Left colon (tissue), 2 donors: ENCODE results near the gene AGAP2. TPM values are rescaled to one million over a fixed set of nuclear protein-coding genes. Genes with fewer than 3 reads are reported as not detected.

ENCODE experiments used
- ATAC-seq: fragments of 200-7000 bp; cut with Tn5 transposase; one replicate; pipeline ENCODE4 v1.9.1; 2020; ENCODE audit warnings: mild to moderate bottlenecking, moderate library complexity
- DNase-seq, 2 donors: peaks; one replicate each; pipeline ENCODE4 v3.0.0-alpha.2; 2020
- intact Hi-C, 2 donors: fragments of 100-400 bp; cut with DNase I in 1 of 2; cut with micrococcal nuclease in 1 of 2; formaldehyde crosslinking; loops; one replicate each; pipeline versions ENCODE4 v1.11.2 to v1.14.0; 2022; cut with DNase I, micrococcal nuclease
- total RNA-seq, 2 donors: library from RNA; stranded (reverse); fragmentation: NEBNext Ultra II Directional; extraction: Animal tissue kit (Norgen Biotek cat#: 25700); gene quantifications; one replicate each; pipeline ENCODE4 v1.2.1, GENCODE V29; 2021
- donor health status: DM: no; HTN: no; CAD: no.
- donor health status: DM: yes; HTN: yes; CAD: no.

The AGAP2 gene
- total RNA-seq, 2 donors from 2014 or later = 0.92 to 1.5 TPM

DNA sequence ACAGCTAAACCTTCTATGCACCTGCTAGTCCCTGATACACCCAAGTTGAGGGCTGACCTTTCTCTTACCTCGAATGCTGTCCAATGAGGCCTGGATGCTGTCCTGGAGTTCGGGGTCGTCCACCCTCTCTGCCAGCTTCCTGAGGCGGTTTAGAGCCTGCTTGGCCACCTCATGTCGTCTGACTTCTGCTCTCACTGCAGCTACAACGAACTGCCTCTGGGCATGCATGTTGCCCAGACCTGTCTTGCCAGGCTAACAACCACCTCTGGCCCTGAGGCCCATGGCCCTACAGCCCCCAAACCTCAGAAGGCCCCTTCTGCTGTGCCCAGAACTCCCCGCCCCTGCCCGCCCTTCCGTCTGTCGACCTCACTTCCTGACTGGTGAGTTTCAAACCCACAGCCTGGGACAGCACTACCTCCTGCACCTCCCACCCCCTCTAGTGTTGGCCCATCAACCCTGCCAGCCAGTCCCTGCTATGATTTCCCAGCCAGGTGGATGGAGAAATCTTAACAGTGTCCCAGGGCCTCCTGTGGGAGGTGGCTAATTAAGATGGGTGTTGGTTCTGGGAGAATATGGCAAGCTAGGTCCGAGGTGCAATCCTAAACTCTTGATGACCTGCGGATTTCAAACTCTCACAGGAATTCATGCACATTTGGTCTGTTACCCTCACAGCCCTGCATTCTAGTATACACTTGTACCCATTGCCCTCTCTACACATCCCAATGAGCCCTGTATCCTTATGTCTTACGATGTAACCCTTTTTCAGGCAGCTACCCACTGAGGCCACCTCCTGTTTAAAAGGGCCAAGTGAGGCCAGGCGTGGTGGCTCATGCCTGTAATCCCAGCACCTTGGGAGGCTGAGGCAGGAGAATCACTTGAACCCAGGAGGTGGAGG lies 3.5 kb upstream of the AGAP2 start:
- intact Hi-C loops = no loop called here
- DNase-seq (peak; percentile 60 to 65), ATAC-seq (no peak)

DNA sequence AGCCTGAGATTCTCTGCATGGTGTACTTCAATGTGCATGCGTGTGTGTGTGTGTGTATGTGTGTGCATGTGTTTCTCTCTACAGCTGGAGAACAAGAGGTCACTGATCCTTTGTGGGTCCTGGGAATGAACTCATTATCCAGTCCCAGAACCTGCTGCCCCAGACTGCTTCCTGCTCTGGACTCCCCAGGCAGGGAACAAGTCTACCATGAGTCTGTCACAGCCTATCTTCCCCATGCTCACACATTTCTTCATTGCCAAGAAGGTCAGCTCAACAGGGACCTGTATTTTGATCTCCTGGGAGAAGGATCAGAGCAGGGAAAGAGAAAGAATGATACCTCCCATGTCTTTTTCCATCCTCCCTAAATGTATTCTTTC lies 2.9 kb upstream of the AGAP2 start:
- ATAC-seq = no peak
- no peak for DNase-seq
- intact Hi-C loops = no loop called here

DNA sequence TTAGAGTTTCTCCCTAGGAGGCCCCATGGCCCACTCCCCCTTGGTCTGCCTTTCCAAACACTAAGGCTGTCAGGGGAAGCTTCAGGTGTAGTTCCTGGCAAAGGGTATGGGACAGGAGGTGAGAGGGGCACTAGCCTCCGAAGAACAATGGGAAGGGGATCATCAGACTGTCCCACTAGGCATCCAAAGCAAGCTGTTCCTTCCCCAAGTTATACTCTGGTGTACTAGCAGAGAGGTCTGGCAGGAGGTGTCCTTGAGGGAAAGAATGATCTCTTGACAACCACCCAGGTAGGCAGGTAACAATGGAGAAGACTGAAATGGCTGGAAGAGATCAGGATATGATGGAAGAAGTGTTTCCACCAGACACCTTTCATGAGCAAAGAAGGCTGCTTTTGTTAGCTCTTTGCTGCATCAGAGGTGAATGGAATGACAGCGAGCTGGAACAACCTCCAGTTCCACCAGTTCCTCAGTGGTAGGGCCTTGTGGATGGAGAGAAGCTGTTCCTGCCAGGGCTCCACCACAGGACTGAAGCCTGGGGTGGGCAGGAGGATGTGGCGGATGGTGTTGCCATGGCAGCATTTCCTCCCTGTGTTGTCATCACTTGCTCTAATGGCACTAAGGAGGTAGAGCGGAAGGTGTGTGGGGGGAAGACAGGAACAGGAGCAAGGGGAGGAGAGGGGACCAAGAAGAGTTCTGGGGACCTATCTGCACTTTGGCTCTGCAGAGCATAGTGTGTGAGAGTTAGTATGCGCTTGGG lies 2.3 kb upstream of the AGAP2 start:
- no peak for ATAC-seq
- peak in 1 of 2 donors; percentile 49 for DNase-seq
- intact Hi-C loops = no loop called here

DNA sequence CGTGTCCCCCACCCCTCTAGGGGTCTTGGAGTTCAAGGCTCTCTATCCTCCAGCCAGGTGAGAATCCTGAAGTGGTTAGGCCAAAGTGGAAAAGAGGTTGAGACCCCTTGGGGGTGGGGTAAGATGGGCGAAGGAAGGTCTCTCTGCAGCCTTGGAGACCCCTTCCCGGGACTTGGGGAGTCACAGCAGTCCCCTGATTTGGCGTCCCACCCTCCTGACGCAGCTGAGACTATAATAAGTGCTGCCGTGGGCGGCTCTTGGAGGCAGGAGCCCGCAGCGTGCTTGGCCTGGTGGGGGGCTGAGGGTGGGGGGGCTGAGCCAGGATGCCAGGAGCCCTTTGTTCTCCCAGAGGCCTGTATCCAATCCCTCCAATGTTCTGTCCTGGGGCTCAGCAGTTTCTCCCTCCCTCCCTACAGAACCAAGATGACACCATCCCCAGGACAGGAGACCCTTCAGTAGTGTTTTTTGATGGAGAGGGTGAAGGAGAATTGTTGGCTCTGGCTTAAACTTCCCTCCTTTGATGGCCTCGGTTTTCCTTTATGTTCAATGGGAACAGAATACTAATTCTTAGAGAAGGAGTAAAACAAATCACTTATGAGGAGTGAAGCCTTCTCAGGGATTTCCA lies 1.5 kb upstream of the AGAP2 start:
- intact Hi-C loops = no loop called here

DNA sequence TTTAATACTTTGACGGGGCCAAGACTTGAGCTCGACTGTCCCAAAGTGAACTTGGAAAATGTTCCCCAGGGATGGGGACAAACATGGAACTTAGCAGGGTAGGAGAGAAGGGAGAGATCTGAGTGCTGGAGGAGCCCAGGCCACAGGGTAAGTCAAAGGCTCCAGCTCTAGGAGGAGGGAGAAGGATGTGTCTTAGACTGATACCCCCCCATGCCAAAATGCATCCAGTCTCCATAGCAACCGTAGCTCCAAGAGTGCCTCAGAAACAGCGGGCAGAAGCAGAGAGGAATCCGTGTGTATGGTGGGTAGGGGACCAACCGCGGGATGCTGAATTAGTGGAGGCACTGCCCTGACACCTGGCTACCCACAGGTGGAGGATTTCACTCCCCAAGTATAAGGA lies 845 bp upstream of the AGAP2 start:
- ATAC-seq (no peak), DNase-seq (no peak)
- intact Hi-C loops = no loop called here

More for the DNA sequence above, 1.5 kb upstream of the AGAP2 start:
- ATAC-seq (no peak), DNase-seq (no peak)

DNA sequence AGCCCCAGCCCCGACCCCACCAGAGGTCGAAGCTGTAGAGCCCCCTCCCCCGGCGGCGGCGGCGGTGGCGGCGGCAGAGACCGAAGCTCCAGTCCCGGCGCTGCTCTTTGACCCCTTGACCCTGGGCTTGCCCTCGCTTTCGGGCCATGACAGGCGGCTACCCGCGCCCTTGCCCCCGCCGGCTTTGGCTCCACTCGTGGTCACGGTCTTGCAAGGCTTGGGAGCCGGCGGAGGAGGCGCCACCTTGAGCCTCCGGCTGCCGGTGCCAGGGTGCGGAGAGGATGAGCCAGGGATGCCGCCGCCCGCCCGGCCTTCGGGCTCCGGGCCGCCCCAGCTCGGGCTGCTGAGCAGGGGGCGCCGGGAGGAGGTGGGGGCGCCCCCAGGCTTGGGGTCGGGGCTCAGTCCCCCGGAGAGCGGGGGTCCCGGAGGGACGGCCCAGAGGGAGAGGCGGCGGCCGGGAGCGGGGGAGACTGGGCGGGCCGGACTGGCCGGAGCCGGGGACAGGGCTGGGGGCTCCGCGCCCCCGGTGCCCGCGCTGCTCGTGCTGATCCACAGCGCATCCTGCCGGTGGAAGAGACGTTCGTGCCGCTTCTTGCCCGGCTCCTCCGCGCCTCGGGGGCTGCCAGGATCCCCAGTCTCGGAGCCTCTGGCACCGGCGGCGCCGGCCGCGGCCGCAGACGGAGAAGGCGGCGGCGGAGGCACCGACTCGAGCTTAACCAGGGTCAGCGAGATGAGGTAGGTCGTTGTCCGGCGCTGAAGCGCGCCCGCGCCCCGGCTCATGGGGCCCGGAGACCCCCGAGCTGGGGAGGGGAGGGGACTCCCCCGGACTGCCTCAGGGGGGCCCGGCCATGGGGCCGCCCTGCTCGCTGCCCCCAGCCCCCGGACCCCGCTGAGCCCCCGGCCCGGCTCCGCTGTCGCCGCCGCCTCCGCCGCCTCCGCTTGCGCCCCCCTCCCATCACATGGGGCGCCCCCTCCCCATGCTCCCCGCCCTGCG lies 778 bp downstream of the AGAP2 start:
- ATAC-seq = no peak
- DNase-seq = no peak
- intact Hi-C loops = no loop called here

DNA sequence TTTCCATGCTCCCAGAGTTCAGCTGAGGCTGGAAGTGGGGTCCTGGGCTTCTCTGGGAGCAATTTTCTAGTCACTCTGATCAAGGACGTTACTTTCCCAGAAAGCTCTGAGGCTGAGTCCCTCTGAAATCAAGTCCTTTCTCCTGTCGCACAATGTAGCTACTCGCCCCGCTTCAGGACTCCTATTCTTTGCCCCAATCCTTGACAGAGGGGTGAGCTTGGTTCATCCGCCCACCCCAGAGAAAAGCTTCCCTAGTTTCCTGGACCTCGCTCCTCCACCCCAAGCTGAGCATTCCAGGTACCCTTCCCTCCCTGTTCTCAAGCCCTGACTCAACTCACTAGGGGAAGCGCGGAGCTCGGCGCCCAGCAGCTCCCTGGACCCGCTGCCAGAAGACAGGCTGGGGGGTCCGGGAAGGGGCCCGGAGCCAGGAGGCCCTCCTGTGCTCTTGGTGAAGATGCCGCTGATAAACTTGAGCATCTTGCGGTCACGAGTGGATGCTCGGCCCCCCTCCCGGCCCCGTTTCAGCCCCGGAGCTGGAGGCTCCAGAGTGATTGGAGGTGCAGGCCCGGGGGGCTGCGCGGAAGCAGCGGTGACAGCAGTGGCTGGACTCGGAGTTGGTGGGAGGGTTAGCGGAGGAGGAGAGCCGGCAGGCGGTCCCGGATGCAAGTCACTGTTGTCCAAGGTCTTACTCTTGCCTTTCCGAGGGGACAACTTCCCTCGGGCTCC lies 1.6 kb downstream of the AGAP2 start:
- intact Hi-C loops = no loop called here
- ATAC-seq (no peak), DNase-seq (no peak)

DNA sequence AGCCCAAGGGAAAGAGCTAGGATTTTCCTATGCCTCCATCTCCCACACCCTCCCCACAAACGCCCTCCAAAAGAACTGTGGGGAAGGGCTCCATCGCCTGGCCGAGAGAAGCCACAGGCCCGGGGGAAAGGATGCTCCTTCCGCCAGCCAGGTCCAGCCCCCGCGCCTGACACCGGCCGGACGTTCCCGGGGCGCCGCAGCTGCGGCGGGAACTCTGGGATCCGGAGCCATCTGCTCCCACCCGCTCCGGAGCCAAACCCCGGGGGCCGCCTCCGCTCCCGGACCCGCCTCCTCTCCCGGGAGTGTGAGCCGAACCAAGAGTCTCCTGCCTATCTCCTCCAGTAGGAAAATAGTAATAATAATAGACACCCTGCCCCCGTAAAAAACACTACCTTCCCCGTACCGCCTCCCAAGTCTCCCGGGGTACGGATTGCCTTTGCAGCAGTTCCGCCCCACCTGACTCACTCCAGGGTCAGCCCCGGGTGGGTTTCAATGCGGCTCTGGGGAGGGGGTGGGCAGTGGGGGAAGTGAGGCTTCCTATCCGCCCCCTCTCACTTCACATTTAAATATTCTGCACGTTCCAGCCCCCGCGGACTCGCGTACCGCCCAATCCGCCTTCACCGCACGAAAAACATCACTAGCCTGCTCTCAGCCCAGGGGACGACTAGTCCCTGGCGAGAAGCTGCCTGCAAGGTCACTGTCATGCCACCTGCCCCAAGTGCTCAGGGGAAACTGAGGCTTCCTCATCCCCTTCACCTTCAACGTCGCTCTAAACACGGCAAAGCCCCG lies 2.4 kb downstream of the AGAP2 start:
- DNase-seq = no peak
- ATAC-seq = peak; percentile 30
- intact Hi-C loops = no loop called here

DNA sequence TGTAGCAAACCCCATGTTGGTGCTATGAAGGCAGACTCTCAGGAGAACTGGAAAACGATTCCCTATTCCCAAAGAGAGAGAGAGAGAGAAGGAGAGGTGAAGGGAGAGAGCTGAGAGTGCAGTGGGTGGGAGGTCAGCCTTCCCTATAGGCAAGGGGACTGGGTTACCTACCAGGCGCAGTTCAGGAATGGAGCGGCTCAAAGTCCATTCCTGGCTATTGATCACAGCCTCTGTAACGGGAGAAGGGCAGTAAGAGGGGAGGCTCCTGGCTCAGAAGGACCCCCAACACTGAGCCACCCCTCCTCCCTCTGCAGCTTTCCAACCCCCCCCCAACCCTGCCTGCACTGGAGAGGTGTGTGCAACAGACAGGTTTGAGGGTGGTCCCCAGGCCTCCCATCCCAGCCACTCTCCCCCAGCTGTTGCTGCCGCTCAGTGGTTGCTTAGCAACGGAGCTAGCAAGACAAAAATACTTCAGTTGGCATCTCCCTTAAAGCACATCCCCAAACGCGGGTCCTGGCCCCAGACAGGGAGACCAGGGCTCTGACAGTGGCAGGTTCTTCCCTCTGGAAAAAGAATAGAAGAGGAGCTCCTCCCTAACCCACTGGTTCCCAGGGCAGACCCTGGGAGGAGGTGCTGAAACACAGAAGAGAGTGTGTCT lies 3.2 kb downstream of the AGAP2 start:
- DNase-seq = no peak
- ATAC-seq = no peak
- intact Hi-C loops = no loop called here

DNA sequence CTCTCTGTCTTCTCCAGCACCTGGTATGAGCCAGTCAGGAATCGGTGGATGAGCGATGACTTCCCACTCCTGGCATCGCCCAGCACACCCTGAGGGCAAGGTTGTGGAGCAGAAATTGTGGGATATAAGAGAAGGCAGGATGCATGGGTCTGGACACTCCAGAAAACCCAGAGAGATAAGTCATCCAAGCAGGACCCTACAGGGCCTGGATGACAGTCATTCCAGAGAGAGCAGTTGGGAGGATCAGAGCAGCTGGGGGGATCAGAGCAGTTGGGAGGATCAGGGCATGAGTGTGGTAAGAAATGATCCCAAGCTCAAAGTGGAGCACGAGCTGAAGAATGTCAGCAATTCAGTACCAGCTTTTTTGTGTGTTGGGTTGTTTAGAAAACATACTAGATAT lies 4.0 kb downstream of the AGAP2 start:
- intact Hi-C loops = no loop called here
- ATAC-seq (no peak), DNase-seq (no peak)

DNA sequence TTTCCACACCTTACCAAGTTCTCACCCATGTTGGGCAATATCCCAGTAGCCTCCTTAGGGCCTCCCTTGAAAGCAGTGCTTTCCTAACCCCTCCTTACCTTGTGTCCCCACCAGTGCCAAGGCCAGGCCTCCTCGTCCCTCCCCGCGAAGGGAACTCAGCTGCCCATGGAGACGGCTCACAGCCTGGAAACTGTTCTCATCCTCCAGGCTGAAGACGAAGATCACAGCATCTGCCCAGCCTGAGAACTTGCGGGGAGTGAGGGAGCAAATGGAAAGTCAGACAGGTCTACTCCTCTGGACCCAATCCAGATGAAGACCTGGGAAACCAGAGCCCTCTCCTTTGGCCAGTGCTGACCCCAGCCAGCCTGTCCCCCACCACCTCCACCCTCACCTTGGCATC lies 4.6 kb downstream of the AGAP2 start:
- DNase-seq = no peak
- ATAC-seq = no peak
- intact Hi-C loops = no loop called here

DNA sequence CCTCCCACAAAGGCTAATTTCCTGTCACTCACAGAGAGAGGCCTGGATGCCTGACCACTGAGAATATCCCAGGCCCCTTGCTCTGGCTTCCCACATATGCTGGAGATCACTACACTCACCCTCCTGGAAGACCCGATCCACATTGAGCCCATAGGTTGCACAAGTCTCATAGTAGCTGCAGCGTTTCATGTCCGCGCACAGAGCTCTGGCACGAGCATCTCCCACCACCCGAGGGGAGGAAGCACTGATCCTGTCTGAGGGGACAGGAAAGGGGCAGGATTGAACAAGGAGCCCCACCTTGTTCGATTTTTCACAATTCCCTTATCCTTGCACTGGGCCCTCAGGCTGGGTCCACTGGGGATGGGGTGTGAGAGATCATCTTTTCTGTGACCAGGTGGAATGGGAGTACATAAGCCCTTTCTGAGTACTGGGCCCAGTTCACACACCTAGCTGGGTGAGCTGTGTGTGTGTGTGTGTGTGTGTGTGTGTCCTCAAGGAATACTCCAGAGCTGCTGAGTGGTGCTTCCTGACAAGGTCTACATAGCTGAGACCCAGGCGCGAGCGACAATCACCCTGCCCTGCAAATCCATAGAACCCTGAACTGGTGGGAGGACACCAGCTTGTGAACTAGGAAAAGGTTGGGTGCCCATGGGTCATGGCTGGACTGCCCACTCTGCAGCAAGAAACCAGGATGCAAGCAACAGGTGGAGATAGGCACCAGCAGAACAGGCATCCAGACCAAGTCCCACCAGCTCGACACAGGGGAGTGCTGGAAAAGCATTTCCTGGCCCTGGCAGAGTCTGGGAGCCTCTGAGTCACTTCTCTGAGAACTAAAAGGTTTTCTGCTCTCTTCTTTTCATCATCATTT lies 5.6 kb downstream of the AGAP2 start:
- ATAC-seq (no peak), DNase-seq (no peak)
- intact Hi-C loops = no loop called here

DNA sequence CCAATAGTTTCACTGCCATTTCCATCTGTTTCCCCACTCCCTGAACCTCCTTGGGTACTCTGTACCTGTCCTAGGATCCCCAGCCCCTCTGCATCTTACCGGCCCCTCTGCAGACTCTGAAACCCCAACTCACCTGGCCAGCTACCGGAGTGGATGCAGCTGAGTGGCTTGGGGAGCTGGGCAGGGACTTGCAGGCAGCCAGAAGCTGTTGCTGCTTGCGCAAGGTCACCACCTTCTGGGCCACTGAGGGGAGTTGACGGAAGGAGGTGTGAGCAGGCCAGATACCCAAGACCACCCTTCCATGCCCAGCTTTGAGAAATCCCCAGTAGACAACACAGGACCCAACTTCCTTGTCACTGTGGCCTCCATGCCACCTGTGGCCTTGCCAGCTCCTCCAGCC lies 6.3 kb downstream of the AGAP2 start:
- intact Hi-C loops = no loop called here
- no peak for ATAC-seq

DNA sequence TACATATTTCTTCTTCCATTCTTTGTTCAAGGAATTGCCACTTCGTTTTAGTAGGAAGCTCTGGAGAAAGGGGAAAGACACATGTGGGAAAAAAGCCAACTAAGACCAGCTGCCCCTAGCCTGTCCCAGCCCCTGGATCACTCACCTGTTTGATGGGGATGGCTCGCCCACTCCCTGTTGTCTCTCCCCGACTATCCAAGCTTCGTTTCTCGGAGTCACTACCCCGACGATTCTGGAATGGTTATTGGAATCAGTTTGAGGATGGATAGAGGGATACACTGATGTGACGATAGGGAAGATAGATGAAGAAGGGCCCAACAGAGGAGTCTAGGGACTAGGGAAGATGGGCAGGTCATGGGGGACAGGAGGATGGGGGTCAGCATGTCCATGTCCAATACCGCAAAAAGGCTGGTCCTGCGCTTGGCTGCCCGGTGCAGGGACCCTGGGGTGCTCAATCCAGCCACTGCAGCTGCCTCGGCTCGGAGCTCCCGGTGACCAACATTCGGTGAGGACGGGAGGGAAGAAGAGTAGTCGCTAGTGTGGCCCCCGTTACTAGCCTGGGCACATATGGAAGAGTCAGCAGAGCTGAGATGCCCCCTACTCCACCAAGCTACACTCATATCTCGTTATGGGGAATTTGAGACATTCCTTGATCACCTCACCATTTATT lies 7.0 kb downstream of the AGAP2 start:
- no peak for DNase-seq
- no peak for ATAC-seq
- intact Hi-C loops = no loop called here

More for the DNA sequence above, 6.3 kb downstream of the AGAP2 start:
- no peak for DNase-seq

DNA sequence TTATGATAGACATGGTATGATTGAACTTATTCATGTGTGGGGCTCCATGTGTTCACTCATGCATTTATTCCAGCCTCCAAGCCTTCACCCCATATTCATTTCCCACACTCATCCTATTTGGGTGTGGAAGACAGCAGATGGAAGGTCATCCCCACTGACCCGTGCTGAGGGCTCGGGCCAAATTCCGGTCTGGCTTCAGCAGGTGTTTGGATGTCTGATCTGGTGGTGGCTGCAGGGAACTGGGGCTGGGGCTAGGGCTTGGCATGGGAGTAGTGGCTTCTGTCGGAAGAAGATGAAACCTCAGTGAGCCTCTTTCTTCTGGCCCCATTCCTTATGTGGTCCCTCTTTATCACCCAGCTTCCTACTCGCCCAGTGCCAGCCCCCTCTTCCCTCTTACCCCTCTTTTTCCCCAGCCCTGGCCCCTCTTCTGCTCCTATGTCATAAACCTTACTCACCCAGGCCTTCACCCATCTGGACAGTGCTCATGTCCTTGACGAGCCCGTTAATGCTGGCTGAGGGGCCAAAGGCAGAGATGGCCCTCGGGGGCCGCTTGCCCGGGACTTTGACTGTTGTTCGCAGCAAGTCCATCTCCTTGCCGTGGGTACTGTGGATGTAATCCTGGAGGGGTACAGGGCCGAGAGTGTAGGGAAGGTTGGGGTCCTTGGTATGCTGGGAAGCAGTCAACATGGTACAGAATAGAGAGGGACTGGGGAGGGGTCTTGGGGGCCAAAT lies 8.0 kb downstream of the AGAP2 start:
- no peak for DNase-seq
- intact Hi-C loops = no loop called here
- no peak for ATAC-seq
